ENCODE measurements around the gene TAS2R38.

GRCh38 chr7:141974831-141975230 lies 1.3 kb upstream of the TAS2R38 start:
- TF ChIP-seq CTCF (IDR thresholded peaks at IDR 0.05; ENCODE audit: low read depth, low read length, poor library complexity, severe bottlenecking) = peak; percentile 22
- no peak for TF ChIP-seq EZH2phosphoT487 (IDR thresholded peaks at IDR 0.05; ENCODE audit: borderline replicate concordance, low read length)
